Naive thymus-derived CD4-positive, alpha-beta T cell (primary cell): Measurements from ENCODE around the gene MARVELD3. TPM values are rescaled to one million over a fixed set of nuclear protein-coding genes. Genes with fewer than 3 reads are reported as not detected.

Source experiments
- ATAC-seq: fragments of 150-1000 bp; cut with Tn5 transposase; 2 replicates; pipeline ENCODE4 v1.10.0; 2021; ENCODE audit warnings: mild to moderate bottlenecking, moderate library complexity
- CTCF ChIA-PET: fragments of 350-600 bp; sonication (Branson Sonifier 250); formaldehyde crosslinking; loops from one replicate; lab custom pipeline; 2021; ENCODE audit warnings: antibody characterized with exemption; lab: Charles Lee
- POLR2A ChIA-PET: fragments of 350-600 bp; sonication (Branson Sonifier 250); formaldehyde crosslinking; loops from one replicate; lab custom pipeline; 2021; ENCODE audit warnings: antibody characterized with exemption, inconsistent platforms; lab: Charles Lee
- DNase-seq, 9 donors: peaks; one replicate each; pipeline versions ENCODE4 v3.0.0 to v3.0.0-alpha.2; 2020 to 2022; ENCODE audit warnings: mixed read lengths in 1 of 9
- H3K27ac ChIP-seq: one replicate; pipeline ENCODE4 v1.7.0; 2013; ENCODE audit warnings: mild to moderate bottlenecking, low read depth, low read length, moderate library complexity
- H3K27me3 ChIP-seq, 2 donors: one replicate each; pipeline ENCODE4 v1.7.0; 2013; ENCODE audit warnings: low read length in 2 of 2, mild to moderate bottlenecking in 2 of 2, moderate library complexity in 2 of 2; ENCODE audit not compliant: control insufficient read depth in 2 of 2, insufficient read depth in 2 of 2
- H3K36me3 ChIP-seq, 3 experiments: 1 replicate in 2 of 3; 2 replicates in 1 of 3; pipeline ENCODE4 v1.7.0; 2013; ENCODE audit warnings: low read length in 3 of 3, mild to moderate bottlenecking in 3 of 3, moderate library complexity in 1 of 3; ENCODE audit not compliant: insufficient read depth in 3 of 3, control insufficient read depth in 2 of 3
- H3K4me1 ChIP-seq, 2 donors: one replicate each; pipeline ENCODE4 v1.7.0; 2013; ENCODE audit warnings: low read length in 2 of 2, mild to moderate bottlenecking in 2 of 2, moderate library complexity in 1 of 2; ENCODE audit not compliant: control insufficient read depth in 2 of 2, insufficient read depth in 2 of 2
- H3K4me3 ChIP-seq: 2 replicates; pipeline ENCODE4 v1.7.0; 2013; ENCODE audit warnings: mild to moderate bottlenecking, low read length
- H3K9me3 ChIP-seq, 3 experiments: 1 replicate in 2 of 3; 2 replicates in 1 of 3; pipeline ENCODE4 v1.7.0; 2013; ENCODE audit warnings: low read length in 3 of 3; ENCODE audit not compliant: control insufficient read depth in 2 of 3
- H3K27ac Mint-ChIP-seq, 9 donors: one replicate each; pipeline ENCODE4 v1.8.0; 2020 to 2022; ENCODE audit warnings: mixed read lengths in 9 of 9, mild to moderate bottlenecking in 8 of 9, moderate library complexity in 5 of 9, inconsistent platforms in 2 of 9
- H3K27me3 Mint-ChIP-seq, 5 donors: one replicate each; pipeline ENCODE4 v1.8.0; 2021 to 2022; ENCODE audit warnings: mixed read lengths in 5 of 5, mild to moderate bottlenecking in 1 of 5
- H3K36me3 Mint-ChIP-seq, 5 donors: one replicate each; pipeline ENCODE4 v1.8.0; 2020 to 2022; ENCODE audit warnings: mixed read lengths in 5 of 5, mild to moderate bottlenecking in 3 of 5, inconsistent platforms in 1 of 5
- H3K4me1 Mint-ChIP-seq, 7 donors: one replicate each; pipeline ENCODE4 v1.8.0; 2020 to 2022; ENCODE audit warnings: mixed read lengths in 7 of 7, mild to moderate bottlenecking in 3 of 7, inconsistent platforms in 1 of 7
- H3K4me3 Mint-ChIP-seq, 10 donors: one replicate each; pipeline ENCODE4 v1.8.0; 2020 to 2022; ENCODE audit warnings: mild to moderate bottlenecking in 10 of 10, mixed read lengths in 10 of 10, moderate library complexity in 6 of 10, inconsistent platforms in 2 of 10
- H3K9me3 Mint-ChIP-seq, 11 donors: one replicate each; pipeline ENCODE4 v1.8.0; 2020 to 2022; ENCODE audit warnings: mixed read lengths in 11 of 11, mild to moderate bottlenecking in 4 of 11, inconsistent platforms in 1 of 11, moderate library complexity in 1 of 11
- intact Hi-C, 2 donors: fragments of 100-400 bp; cut with micrococcal nuclease; formaldehyde crosslinking; loops; one replicate each; pipeline ENCODE4 v1.15.1; 2023
- polyA plus RNA-seq, 2 donors: library from polyadenylated mRNA; unstranded; fragments of 300-500 nt; fragmentation: Illumina TruSeq; gene quantifications; one replicate each; pipeline ENCODE4 v1.2.3, GENCODE V29; 2021
- total RNA-seq, 6 experiments: library from RNA in 5 of 6; stranded (reverse) in 5 of 6; gene quantifications; 1 replicate in 5 of 6; 2 replicates in 1 of 6; pipeline ENCODE4 v1.2.3 and lab custom pipeline; 2021 to 2026

MARVELD3 gene
- total and polyA plus RNA-seq, 7 experiments from 2014 or later = not detected

DNA sequence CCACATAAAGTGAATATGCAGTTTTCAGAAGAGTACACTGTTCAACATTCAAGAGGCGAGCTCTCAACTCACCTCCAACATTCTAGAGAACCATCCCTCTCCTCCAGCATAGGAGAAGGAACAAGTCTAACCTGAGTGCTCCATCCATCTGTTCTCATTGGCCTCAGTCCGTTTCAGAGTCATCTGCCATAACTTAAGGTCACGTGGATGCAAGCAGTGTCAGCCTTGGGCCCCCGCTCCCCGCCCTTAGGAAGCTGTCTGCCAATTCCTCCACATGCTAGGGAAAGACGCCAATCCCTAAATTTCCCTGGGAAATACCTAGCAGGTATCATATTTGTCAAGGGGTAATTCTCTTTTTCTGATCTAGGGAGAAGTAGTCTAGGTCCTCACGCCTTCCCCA is 21.4 kb downstream of the MARVELD3 start:
- Histone ChIP-seq H3K9me3 (no peaks in the 10 kb centered on the region), H3K27me3 (no peaks in the 10 kb centered on the region), H3K36me3 (peaks cover 0 to 26% (median 0%) of the 10 kb centered on the region in 3 experiments), H3K4me1 (no peaks in the 10 kb centered on the region), H3K27ac (no peak overlapping the region), H3K4me3 (no peak overlapping the region)
- no peak for DNase-seq
- POLR2A ChIA-PET = no interaction called here
- Mint-ChIP-seq H3K36me3 (peaks cover 2 to 23% (median 7%) of the 10 kb centered on the region in 5 donors), H3K4me1 (no peaks in the 10 kb centered on the region), H3K4me3 (no peak overlapping the region), H3K27ac (no peak overlapping the region), H3K9me3 (no peaks in the 10 kb centered on the region), H3K27me3 (no peaks in the 10 kb centered on the region)
- CTCF ChIA-PET = no interaction called here
- intact Hi-C loops = no loop called here
- no peak for ATAC-seq

DNA sequence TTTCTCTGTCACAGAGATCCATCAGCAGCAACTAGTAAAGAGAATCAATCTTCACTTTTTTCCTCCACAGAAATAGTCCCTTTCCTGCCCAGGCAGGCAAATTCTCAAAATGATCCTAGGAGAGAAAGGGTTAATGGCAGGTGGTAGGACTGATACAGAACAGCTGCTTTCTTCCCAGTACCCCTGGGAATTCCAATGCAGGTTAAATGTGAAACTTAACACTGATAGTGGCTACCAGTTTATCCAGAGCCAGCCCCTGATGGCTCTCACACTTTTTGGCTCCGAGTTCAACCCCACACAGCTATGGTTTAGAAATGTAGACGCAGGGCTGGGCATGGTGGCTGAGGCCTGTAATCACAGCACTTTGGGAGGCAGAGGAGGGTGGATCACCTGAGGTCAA is 22.2 kb downstream of the MARVELD3 start:
- Mint-ChIP-seq H3K27ac (no peak overlapping the region), H3K4me1 (no peaks in the 10 kb centered on the region), H3K36me3 (peaks cover 6 to 24% (median 10%) of the 10 kb centered on the region in 5 donors), H3K9me3 (no peaks in the 10 kb centered on the region), H3K4me3 (no peak overlapping the region), H3K27me3 (no peaks in the 10 kb centered on the region)
- CTCF ChIA-PET = no interaction called here
- DNase-seq = no peak
- Histone ChIP-seq H3K4me3 (no peak overlapping the region), H3K27ac (no peak overlapping the region), H3K9me3 (no peaks in the 10 kb centered on the region), H3K36me3 (peaks cover 0 to 34% (median 0%) of the 10 kb centered on the region in 3 experiments), H3K27me3 (no peaks in the 10 kb centered on the region), H3K4me1 (no peaks in the 10 kb centered on the region)
- POLR2A ChIA-PET = no interaction called here
- intact Hi-C loops = no loop called here
- no peak for ATAC-seq

DNA sequence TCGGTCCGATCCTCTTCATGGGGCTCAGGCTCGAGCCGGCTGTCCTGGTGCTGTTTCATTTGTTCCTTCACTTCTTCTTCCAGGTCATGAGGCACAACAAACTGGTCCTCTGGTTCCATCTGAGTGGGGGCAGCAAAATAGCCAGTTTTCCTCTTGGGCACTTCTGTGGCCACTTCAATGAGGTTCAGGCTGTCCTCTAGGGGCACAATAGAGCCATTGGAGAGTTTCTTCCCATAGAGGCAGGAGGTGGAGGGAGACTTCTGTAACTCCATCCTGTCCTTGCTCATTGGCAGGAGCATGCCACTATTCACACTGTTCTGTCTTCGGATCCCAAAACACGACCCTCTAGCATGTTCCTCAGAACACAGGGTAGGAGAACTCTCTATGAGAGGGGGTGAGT is 22.9 kb downstream of the MARVELD3 start:
- H3K36me3 Mint-ChIP-seq = peaks cover 6 to 27% (median 10%) of the 10 kb centered on the region in 5 donors
- H3K27ac Mint-ChIP-seq = no peak overlapping the region
- DNase-seq = no peak

DNA sequence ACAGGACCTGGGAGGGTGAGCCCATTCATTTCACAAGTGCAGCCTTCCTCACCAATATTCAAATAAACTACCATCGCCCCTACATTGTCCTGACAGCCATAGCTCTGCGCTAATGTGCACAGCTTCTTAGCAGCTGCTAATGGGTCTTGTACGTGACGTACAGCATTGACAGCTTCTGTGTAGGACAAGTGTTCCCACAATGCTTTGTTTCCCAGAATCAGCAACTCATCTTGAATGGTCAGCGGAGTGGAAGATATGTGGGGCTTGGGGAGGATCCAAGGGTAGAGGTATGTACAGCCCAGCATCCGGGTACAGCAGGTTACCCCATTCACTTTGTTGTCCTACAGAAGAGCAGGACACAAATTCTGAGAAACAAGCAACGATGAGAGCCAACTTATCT is 23.7 kb downstream of the MARVELD3 start:
- Mint-ChIP-seq H3K4me1 (no peaks in the 10 kb centered on the region), H3K4me3 (no peak overlapping the region), H3K27me3 (no peaks in the 10 kb centered on the region), H3K36me3 (peaks cover 6 to 31% (median 10%) of the 10 kb centered on the region in 5 donors), H3K27ac (no peak overlapping the region), H3K9me3 (no peaks in the 10 kb centered on the region)
- DNase-seq = no peak
- Histone ChIP-seq H3K27ac (no peak overlapping the region), H3K36me3 (peaks cover 0 to 43% (median 0%) of the 10 kb centered on the region in 3 experiments), H3K27me3 (no peaks in the 10 kb centered on the region), H3K4me3 (no peak overlapping the region), H3K4me1 (no peaks in the 10 kb centered on the region), H3K9me3 (no peaks in the 10 kb centered on the region)
- no peak for ATAC-seq
- ChIA-PET POLR2A (no interaction called here), CTCF (no interaction called here)
- intact Hi-C loops = no loop called here

More for the DNA sequence above, 22.9 kb downstream of the MARVELD3 start:
- Histone ChIP-seq H3K27me3 (no peaks in the 10 kb centered on the region), H3K4me3 (no peak overlapping the region), H3K9me3 (no peaks in the 10 kb centered on the region), H3K4me1 (no peaks in the 10 kb centered on the region), H3K36me3 (peaks cover 0 to 37% (median 0%) of the 10 kb centered on the region in 3 experiments), H3K27ac (no peak overlapping the region)
- H3K9me3 Mint-ChIP-seq = no peaks in the 10 kb centered on the region
- no peaks in the 10 kb centered on the region for H3K4me1 Mint-ChIP-seq
- ChIA-PET POLR2A (no interaction called here), CTCF (no interaction called here)
- H3K4me3 Mint-ChIP-seq = no peak overlapping the region
- intact Hi-C loops = no loop called here
- no peak for ATAC-seq
- H3K27me3 Mint-ChIP-seq = no peaks in the 10 kb centered on the region

DNA sequence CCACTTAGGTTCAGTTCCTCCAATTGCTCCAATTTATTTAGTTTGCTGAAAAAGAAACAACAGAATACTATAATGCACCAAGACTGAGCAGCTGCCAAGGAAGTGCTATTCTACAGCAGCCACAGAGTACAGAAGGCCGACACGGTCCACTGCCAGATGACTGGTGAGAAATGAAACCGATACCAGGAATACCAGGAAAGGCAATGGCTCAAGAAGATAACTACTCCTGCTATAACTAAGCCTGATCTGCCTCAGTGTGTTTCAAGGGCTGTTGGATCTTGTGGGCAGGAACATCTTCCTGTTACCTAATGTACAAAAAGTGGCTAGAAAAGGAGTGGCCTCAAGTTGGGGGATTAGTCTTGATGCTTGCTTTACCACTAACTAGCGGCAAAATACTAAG is 32.8 kb downstream of the MARVELD3 start:
- H3K4me3 Mint-ChIP-seq = no peak overlapping the region
- no peaks in the 10 kb centered on the region for H3K27me3 Mint-ChIP-seq

DNA sequence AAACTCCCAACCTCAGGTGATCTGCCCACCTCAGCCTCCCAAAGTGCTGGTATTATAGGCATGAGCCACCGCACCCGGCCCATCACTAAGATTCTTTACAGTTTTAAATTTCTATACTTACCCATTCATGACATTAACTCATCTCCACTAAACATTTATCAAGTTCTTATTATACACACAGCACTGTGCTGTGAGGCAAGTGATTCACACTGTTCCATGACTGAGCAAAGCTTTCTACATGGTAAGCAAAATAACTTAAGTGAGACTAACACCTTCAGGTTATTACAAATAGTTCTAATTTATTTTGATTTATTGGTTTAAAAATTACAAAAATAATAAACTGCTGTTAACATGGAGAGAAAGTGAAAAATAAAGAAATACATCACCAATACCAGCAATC is 33.5 kb downstream of the MARVELD3 start:
- Mint-ChIP-seq H3K4me3 (no peak overlapping the region), H3K9me3 (no peaks in the 10 kb centered on the region), H3K27ac (no peak overlapping the region), H3K27me3 (no peaks in the 10 kb centered on the region), H3K36me3 (peaks cover 2 to 36% (median 17%) of the 10 kb centered on the region in 5 donors), H3K4me1 (peaks cover 0 to 4% (median 0%) of the 10 kb centered on the region in 7 donors)
- Histone ChIP-seq H3K27ac (no peak overlapping the region), H3K27me3 (no peaks in the 10 kb centered on the region), H3K4me3 (no peak overlapping the region), H3K36me3 (peaks cover 0 to 33% (median 0%) of the 10 kb centered on the region in 3 experiments), H3K9me3 (no peaks in the 10 kb centered on the region), H3K4me1 (no peaks in the 10 kb centered on the region)
- intact Hi-C loops = no loop called here
- no peak for DNase-seq
- no peak for ATAC-seq
- POLR2A ChIA-PET = no interaction called here
- CTCF ChIA-PET = interaction anchor here (0.5 kb wide), 1 partner anchor 8 kb away, joined by 3 read pairs; no protein-coding TSS in a partner anchor

More for the DNA sequence above, 32.8 kb downstream of the MARVELD3 start:
- no peak overlapping the region for H3K4me3 ChIP-seq
- ChIA-PET POLR2A (no interaction called here), CTCF (no interaction called here)
- peaks cover 0 to 4% (median 0%) of the 10 kb centered on the region in 7 donors for H3K4me1 Mint-ChIP-seq
- intact Hi-C loops = no loop called here
- no peak overlapping the region for H3K27ac ChIP-seq
- no peak overlapping the region for H3K27ac Mint-ChIP-seq
- H3K27me3 ChIP-seq = no peaks in the 10 kb centered on the region
- H3K4me1 ChIP-seq = no peaks in the 10 kb centered on the region
- no peak for ATAC-seq
- DNase-seq = no peak
- no peaks in the 10 kb centered on the region for H3K9me3 ChIP-seq
- H3K9me3 Mint-ChIP-seq = no peaks in the 10 kb centered on the region
- H3K36me3 Mint-ChIP-seq = peaks cover 2 to 35% (median 17%) of the 10 kb centered on the region in 5 donors
- H3K36me3 ChIP-seq = peaks cover 0 to 36% (median 0%) of the 10 kb centered on the region in 3 experiments

DNA sequence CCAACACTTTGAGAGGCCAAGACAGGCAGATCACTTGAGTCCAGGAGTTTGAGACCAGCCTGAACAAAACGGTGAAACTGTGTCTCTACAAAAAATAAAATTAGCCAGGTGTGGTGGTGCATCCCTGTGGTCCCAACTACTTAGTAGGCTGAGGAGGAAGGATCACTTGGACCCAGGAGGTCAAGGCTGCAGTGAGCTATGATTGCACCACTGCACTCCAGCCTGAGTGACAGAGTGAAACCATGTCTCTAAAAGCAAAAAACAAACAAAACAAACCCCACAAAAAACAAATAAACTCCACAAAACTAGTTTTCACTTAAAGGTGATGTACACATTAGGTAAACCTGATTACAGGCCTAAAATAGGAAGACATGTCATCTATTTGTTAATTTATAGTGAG is 40.3 kb downstream of the MARVELD3 start:
- H3K36me3 ChIP-seq = peaks cover 0 to 37% (median 0%) of the 10 kb centered on the region in 3 experiments
- H3K9me3 ChIP-seq = no peaks in the 10 kb centered on the region
- Mint-ChIP-seq H3K27me3 (no peaks in the 10 kb centered on the region), H3K4me3 (no peak overlapping the region), H3K36me3 (peaks cover 8 to 43% (median 30%) of the 10 kb centered on the region in 5 donors), H3K4me1 (no peaks in the 10 kb centered on the region), H3K27ac (no peak overlapping the region), H3K9me3 (no peaks in the 10 kb centered on the region)
- no peak for ATAC-seq
- H3K27ac ChIP-seq = no peak overlapping the region
- no peak for DNase-seq
- POLR2A ChIA-PET = no interaction called here
- no peaks in the 10 kb centered on the region for H3K4me1 ChIP-seq
- no peaks in the 10 kb centered on the region for H3K27me3 ChIP-seq
- H3K4me3 ChIP-seq = no peak overlapping the region
- intact Hi-C loops = no loop called here
- CTCF ChIA-PET = no interaction called here
